Peyer's patch (tissue), 4 donors: ENCODE results near the gene OR13C3.

Experiments used
- CTCF ChIP-seq, 6 experiments: fragments of 450-650 bp in 4 of 6; fragments of 200-600 bp in 2 of 6; sonication (generic) in 1 of 6; IDR thresholded peaks; one replicate each; pipeline ENCODE4 v1.5.1; 2017 to 2019; ENCODE audit warnings: antibody characterized with exemption in 6 of 6, mild to moderate bottlenecking in 3 of 6, moderate library complexity in 1 of 6
- POLR2A ChIP-seq, 2 donors: fragments of 450-650 bp; IDR thresholded peaks; one replicate each; pipeline ENCODE4 v1.5.1; 2017; ENCODE audit warnings: antibody characterized with exemption in 2 of 2, mild to moderate bottlenecking in 2 of 2, moderate library complexity in 2 of 2

GRCh38 chr9:104572612-104573011 lies 36.0 kb upstream of the OR13C3 start:
- no peak for TF ChIP-seq CTCF (IDR thresholded peaks at IDR 0.05)
- TF ChIP-seq POLR2A (IDR thresholded peaks at IDR 0.05) = no peak
